NB4 (cell line): ENCODE measurements around the gene CSF1R.

Experiments used
- POLR2A ChIP-seq: IDR thresholded peaks from 2 replicates; pipeline ENCODE4 v1.6.1; 2011; ENCODE audit warnings: mild to moderate bottlenecking; ENCODE audit not compliant: insufficient read length; ENCODE audit errors: extremely low read depth
- TF ChIP-seq, protein P1 (sequence below): IDR thresholded peaks from one replicate; pipeline ENCODE4 v1.5.1; 2012; ENCODE audit warnings: low read depth, low read length
- TF ChIP-seq, protein P2 (sequence below): IDR thresholded peaks from 2 replicates; pipeline ENCODE4 v1.6.1; 2011; ENCODE audit warnings: low read depth, low read length

DNA sequence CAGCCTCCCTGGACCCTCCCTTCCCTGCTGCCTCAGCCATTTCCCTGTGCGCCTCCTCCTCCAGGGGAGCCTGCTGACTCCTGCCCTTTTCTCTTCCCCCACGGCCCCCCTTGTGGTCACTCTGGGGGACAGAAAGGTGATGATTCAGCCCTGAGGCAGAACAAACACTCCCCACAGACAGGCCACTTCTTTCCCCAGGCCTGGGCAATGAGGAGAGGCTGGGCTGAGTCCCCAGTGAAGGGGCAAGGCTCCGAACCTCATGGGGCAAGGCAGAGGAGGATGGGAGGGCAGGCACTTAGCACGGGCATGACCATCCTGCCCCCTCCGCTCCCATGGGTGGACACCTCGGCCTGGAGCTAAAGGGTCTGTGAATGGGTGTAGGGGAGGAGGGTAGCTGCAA is 21.0 kb downstream of the CSF1R start:
- TF ChIP-seq POLR2A: no peak
- TF ChIP-seq, protein P1, sequence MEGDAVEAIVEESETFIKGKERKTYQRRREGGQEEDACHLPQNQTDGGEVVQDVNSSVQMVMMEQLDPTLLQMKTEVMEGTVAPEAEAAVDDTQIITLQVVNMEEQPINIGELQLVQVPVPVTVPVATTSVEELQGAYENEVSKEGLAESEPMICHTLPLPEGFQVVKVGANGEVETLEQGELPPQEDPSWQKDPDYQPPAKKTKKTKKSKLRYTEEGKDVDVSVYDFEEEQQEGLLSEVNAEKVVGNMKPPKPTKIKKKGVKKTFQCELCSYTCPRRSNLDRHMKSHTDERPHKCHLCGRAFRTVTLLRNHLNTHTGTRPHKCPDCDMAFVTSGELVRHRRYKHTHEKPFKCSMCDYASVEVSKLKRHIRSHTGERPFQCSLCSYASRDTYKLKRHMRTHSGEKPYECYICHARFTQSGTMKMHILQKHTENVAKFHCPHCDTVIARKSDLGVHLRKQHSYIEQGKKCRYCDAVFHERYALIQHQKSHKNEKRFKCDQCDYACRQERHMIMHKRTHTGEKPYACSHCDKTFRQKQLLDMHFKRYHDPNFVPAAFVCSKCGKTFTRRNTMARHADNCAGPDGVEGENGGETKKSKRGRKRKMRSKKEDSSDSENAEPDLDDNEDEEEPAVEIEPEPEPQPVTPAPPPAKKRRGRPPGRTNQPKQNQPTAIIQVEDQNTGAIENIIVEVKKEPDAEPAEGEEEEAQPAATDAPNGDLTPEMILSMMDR: no peak
- TF ChIP-seq, protein P2, sequence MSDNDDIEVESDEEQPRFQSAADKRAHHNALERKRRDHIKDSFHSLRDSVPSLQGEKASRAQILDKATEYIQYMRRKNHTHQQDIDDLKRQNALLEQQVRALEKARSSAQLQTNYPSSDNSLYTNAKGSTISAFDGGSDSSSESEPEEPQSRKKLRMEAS: no peak
